Kidney (tissue), 14 donors: ENCODE results near the gene HTT. TPM values are rescaled to one million over a fixed set of nuclear protein-coding genes. Genes with fewer than 3 reads are reported as not detected.

Source experiments
- DNase-seq, 5 donors: peaks; one replicate each; pipeline ENCODE4 v3.0.0-alpha.2; 2013 to 2020
- FAIRE-seq: peaks from 2 replicates; lab custom pipeline; 2012; peaks lifted over from hg19 to GRCh38; lab: Jason Lieb, UNC
- H3K27ac ChIP-seq, 2 donors: one replicate each; pipeline ENCODE4 v1.7.0; 2013; ENCODE audit warnings: low read depth in 2 of 2, low read length in 2 of 2, inconsistent platforms in 1 of 2
- H3K27me3 ChIP-seq: one replicate; pipeline ENCODE4 v1.7.1; 2013; ENCODE audit warnings: low read length, inconsistent platforms; ENCODE audit not compliant: control insufficient read depth, insufficient read depth
- H3K36me3 ChIP-seq, 3 donors: one replicate each; pipeline versions ENCODE4 v1.7.0 to v1.7.1; 2013; ENCODE audit warnings: low read length in 3 of 3, control low read depth in 1 of 3, inconsistent platforms in 1 of 3; ENCODE audit not compliant: insufficient read depth in 3 of 3, control insufficient read depth in 2 of 3
- H3K4me1 ChIP-seq, 3 donors: one replicate each; pipeline versions ENCODE4 v1.7.0 to v1.7.1; 2013; ENCODE audit warnings: low read length in 3 of 3, inconsistent platforms in 1 of 3, low read depth in 1 of 3; ENCODE audit not compliant: control insufficient read depth in 2 of 3, insufficient read depth in 2 of 3
- H3K4me3 ChIP-seq, 3 donors: one replicate each; pipeline versions ENCODE4 v1.7.0 to v1.8.1; 2013; ENCODE audit warnings: low read length in 3 of 3, control low read depth in 1 of 3, inconsistent platforms in 1 of 3
- H3K9ac ChIP-seq, 3 donors: one replicate each; pipeline versions ENCODE4 v1.7.0 to v1.7.1; 2013; ENCODE audit warnings: low read length in 3 of 3, control low read depth in 1 of 3, inconsistent platforms in 1 of 3
- H3K9me3 ChIP-seq, 3 donors: one replicate each; pipeline versions ENCODE4 v1.7.0 to v1.7.1; 2013; ENCODE audit warnings: low read length in 3 of 3, control low read depth in 1 of 3, inconsistent platforms in 1 of 3; ENCODE audit not compliant: control insufficient read depth in 2 of 3, insufficient read depth in 1 of 3
- intact Hi-C: fragments of 100-400 bp; cut with DNase I; formaldehyde crosslinking; loops from one replicate; pipeline ENCODE4 v1.11.1; 2022
- polyA plus RNA-seq: library from polyadenylated mRNA; stranded (reverse); fragments of 350-450 nt; fragmentation: Illumina TruSeq; extraction: RNeasy Lipid Tissue Mini Kit (QIAGEN cat#74804); gene quantifications from one replicate; pipeline ENCODE4 v1.2.3, GENCODE V29; 2014; ENCODE audit warnings: low read depth, low replicate concordance; ENCODE audit not compliant: insufficient read depth
- total RNA-seq: library from RNA; stranded (reverse); fragmentation: NEBNext Ultra II Directional; extraction: Animal tissue kit (Norgen Biotek cat#: 25700); gene quantifications from one replicate; pipeline ENCODE4 v1.2.1, GENCODE V29; 2021
- TF ChIP-seq, protein P1 (sequence below): IDR thresholded peaks from 3 replicates; pipeline ENCODE4 v1.5.1; 2012; ENCODE audit warnings: mild to moderate bottlenecking, moderate library complexity, borderline replicate concordance; ENCODE audit not compliant: insufficient read depth; ENCODE audit errors: extremely low read depth
- donor health status: control.
- donor health status: control.
- donor health status: control.
- donor health status: control.
- donor health status: control.
- donor health status: DM: yes; HTN: yes; CAD: no.
- donor health status: Normal renal cell carcinoma (clear cell type).

The HTT gene
- total and polyA plus RNA-seq, 2 donors from 2014 or later = 7.2 to 64.0 TPM

DNA sequence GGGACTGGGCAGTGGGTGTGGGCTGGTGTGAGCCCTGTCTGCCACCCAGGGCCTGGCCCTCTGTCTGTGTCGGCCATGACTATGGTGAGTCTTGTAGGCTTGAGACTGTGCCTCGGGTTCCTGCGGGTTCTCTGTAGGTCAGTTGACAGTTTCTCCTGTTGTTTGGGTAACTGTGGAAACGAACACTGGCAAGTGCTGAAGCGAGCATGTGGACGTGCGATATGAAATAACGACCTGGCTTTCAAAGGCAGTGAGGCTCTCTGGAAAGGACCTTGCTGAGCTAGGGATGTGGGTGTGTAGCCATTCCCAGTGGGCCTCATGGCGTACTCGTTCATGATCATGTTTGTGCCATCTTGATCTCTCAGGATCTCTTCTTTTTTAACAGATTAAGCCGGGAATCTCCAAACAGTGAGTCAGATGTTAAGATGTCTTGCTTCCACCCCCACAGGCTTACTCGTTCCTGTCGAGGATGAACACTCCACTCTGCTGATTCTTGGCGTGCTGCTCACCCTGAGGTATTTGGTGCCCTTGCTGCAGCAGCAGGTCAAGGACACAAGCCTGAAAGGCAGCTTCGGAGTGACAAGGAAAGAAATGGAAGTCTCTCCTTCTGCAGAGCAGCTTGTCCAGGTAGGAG is 41.3 kb downstream of the HTT start:
- no peak overlapping the region for H3K4me3 ChIP-seq
- no peak overlapping the region for H3K27ac ChIP-seq
- no peak for DNase-seq

DNA sequence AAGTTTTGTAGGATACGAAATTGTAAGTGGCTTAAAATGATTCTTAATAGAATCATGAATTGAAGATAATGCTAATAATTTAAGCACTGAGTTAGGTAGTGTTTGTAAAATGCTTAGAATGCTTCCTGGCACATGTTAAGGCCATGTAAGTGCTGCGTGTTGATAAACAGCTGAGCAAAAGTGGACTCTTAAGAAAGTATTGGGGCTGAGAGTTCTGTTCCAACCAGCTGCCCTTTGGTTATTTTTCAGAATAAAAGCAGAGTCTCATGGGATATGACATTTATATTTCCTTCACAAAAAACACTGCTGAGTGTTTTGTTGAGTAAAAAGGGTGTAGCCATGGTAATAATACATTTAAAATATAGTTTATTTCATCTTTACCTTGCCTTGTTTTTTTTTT is 42.5 kb downstream of the HTT start:
- H3K4me3 ChIP-seq = no peak overlapping the region
- no peak overlapping the region for H3K9ac ChIP-seq
- no peaks in the 10 kb centered on the region for H3K9me3 ChIP-seq
- no peak for FAIRE-seq
- TF ChIP-seq, protein P1, sequence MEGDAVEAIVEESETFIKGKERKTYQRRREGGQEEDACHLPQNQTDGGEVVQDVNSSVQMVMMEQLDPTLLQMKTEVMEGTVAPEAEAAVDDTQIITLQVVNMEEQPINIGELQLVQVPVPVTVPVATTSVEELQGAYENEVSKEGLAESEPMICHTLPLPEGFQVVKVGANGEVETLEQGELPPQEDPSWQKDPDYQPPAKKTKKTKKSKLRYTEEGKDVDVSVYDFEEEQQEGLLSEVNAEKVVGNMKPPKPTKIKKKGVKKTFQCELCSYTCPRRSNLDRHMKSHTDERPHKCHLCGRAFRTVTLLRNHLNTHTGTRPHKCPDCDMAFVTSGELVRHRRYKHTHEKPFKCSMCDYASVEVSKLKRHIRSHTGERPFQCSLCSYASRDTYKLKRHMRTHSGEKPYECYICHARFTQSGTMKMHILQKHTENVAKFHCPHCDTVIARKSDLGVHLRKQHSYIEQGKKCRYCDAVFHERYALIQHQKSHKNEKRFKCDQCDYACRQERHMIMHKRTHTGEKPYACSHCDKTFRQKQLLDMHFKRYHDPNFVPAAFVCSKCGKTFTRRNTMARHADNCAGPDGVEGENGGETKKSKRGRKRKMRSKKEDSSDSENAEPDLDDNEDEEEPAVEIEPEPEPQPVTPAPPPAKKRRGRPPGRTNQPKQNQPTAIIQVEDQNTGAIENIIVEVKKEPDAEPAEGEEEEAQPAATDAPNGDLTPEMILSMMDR = no peak
- H3K27ac ChIP-seq = no peak overlapping the region
- DNase-seq = no peak
- intact Hi-C loops = no loop called here
- peaks cover 0 to 4% (median 0%) of the 10 kb centered on the region in 3 donors for H3K4me1 ChIP-seq
- peaks cover 11 to 32% (median 28%) of the 10 kb centered on the region in 3 donors for H3K36me3 ChIP-seq
- no peaks in the 10 kb centered on the region for H3K27me3 ChIP-seq

More for the DNA sequence above, 41.3 kb downstream of the HTT start:
- intact Hi-C loops = no loop called here
- Histone ChIP-seq H3K4me1 (peaks cover 0 to 2% (median 0%) of the 10 kb centered on the region in 3 donors), H3K27me3 (no peaks in the 10 kb centered on the region), H3K36me3 (peaks cover 11 to 31% (median 31%) of the 10 kb centered on the region in 3 donors), H3K9ac (no peak overlapping the region), H3K9me3 (no peaks in the 10 kb centered on the region)
- TF ChIP-seq, protein P1 = no peak
- no peak for FAIRE-seq

DNA sequence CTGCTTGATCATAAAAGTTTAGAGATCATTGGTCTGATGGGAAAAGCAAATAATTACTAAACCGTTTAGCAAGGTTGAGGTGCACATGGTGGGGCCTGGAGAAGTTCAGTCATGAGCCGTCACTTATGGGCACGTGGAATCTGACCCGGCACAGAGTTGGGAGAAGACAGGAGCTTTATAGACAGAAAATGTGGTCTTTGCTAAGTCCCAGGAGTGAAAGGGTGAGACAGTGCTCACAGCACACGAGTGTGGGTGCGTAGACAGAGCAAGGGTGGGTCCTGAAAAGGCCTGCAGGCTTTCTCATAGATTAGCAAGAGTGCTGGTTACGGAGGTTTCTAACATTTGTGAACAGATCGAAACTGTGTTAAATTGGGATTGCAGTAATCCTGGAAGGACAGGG is 43.8 kb downstream of the HTT start:
- Histone ChIP-seq H3K4me3 (no peak overlapping the region), H3K9ac (no peak overlapping the region), H3K9me3 (no peaks in the 10 kb centered on the region), H3K36me3 (peaks cover 11 to 30% (median 28%) of the 10 kb centered on the region in 3 donors), H3K27me3 (no peaks in the 10 kb centered on the region), H3K27ac (no peak overlapping the region), H3K4me1 (peaks cover 0 to 5% (median 1%) of the 10 kb centered on the region in 3 donors)
- no peak for FAIRE-seq
- DNase-seq = no peak
- TF ChIP-seq, protein P1 = no peak
- intact Hi-C loops = no loop called here
